AG09309 (cell line): ENCODE data around the gene QPRT.
A peak's percentile ranks its signal among the peaks of the same experiment; 100 is the strongest.

Experiments used
- DNase-seq: peaks from one replicate; pipeline ENCODE4 v3.0.0-alpha.2; 2010; ENCODE audit warnings: low read depth
- H3K4me3 ChIP-seq: 2 replicates; pipeline ENCODE4 v1.5.1; 2011; ENCODE audit warnings: mild to moderate bottlenecking, low read depth, low read length, moderate library complexity; ENCODE audit not compliant: control insufficient read depth
- CTCF ChIP-seq: IDR thresholded peaks from 2 replicates; pipeline ENCODE4 v1.5.1; 2011; ENCODE audit warnings: mild to moderate bottlenecking, low read depth, low read length, inconsistent platforms; ENCODE audit not compliant: insufficient read depth, control insufficient read depth; ENCODE audit errors: missing control alignments

Gene QPRT

DNA sequence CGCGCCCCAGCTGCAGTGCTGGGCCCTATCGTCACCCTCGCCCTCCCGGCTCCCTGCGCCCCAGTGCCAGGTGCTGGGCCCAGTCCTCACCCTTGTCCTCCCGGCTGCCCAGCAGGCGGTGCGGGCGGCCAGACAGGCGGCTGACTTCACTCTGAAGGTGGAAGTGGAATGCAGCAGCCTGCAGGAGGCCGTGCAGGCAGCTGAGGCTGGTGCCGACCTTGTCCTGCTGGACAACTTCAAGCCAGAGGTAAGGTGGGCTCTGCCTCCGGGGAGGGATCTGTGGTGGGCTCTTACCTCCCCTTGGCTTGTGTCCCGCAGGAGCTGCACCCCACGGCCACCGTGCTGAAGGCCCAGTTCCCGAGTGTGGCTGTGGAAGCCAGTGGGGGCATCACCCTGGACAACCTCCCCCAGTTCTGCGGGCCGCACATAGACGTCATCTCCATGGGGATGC is 17.9 kb downstream of the QPRT start:
- no peak for TF ChIP-seq CTCF
- DNase-seq = no peak
- H3K4me3 ChIP-seq = no peak overlapping the region

GRCh38 chr16:29697391-29697790 is 18.4 kb downstream of the QPRT start:
- no peak for TF ChIP-seq CTCF
- H3K4me3 ChIP-seq = no peak overlapping the region
- no peak for DNase-seq

GRCh38 chr16:29698042-29698441 is 19.1 kb downstream of the QPRT start:
- no peak for TF ChIP-seq CTCF
- no peak overlapping the region for H3K4me3 ChIP-seq
- no peak for DNase-seq

- no peak for DNase-seq
- TF ChIP-seq CTCF = no peak
- no peak overlapping the region for H3K4me3 ChIP-seq
Measured at GRCh38 chr16:29698484-29699323, 19.7 kb downstream of the QPRT start.

GRCh38 chr16:29699324-29700219 is 20.6 kb downstream of the QPRT start:
- no peak overlapping the region for H3K4me3 ChIP-seq
- TF ChIP-seq CTCF = no peak
- DNase-seq = no peak

GRCh38 chr16:29700253-29700987 is 21.4 kb downstream of the QPRT start:
- DNase-seq = peak; percentile 66

More at GRCh38 chr16:29700253-29700987, 21.4 kb downstream of the QPRT start:
- no peak overlapping the region for H3K4me3 ChIP-seq
- peak; percentile 93 for TF ChIP-seq CTCF
